GM21529 (cell line): ENCODE results near the gene DUS1L.

ENCODE experiments used
- ATAC-seq: cut with Tn5 transposase; IDR thresholded peaks from one replicate; pipeline ENCODE4 v1.9.1; 2021; ENCODE audit not compliant: unreplicated experiment

The DUS1L gene

GRCh38 chr17:82056729-82057621, 8.6 kb downstream of the DUS1L start:
- ATAC-seq = no peak

- no peak for ATAC-seq
Measured at GRCh38 chr17:82055965-82056728, 9.5 kb downstream of the DUS1L start.

- ATAC-seq = no peak
Measured at GRCh38 chr17:82055023-82055964, 10.3 kb downstream of the DUS1L start.

- no peak for ATAC-seq
Measured at GRCh38 chr17:82054351-82055022, 11.1 kb downstream of the DUS1L start.

- no peak for ATAC-seq
Measured at GRCh38 chr17:82053556-82054263, 11.9 kb downstream of the DUS1L start.

- no peak for ATAC-seq
Measured at GRCh38 chr17:82053130-82053529, 12.5 kb downstream of the DUS1L start.

- ATAC-seq = no peak
Measured at GRCh38 chr17:82052638-82053059, 13.0 kb downstream of the DUS1L start.

- peak; percentile 48 for ATAC-seq
Measured at GRCh38 chr17:82051776-82052637, 13.6 kb downstream of the DUS1L start, which contains the start of the genes GPS1 and RFNG. Gene GPS1 (plus strand): TSS chr17:82051898. CDS start chr17:82051932, 34 bp downstream. Gene RFNG (minus strand): TSS chr17:82051811. CDS start chr17:82051766, 45 bp downstream.

GRCh38 chr17:82050761-82051641, 14.6 kb downstream of the DUS1L start:
- peak; percentile 21 for ATAC-seq

GRCh38 chr17:82050152-82050760, 15.3 kb downstream of the DUS1L start:
- no peak for ATAC-seq

GRCh38 chr17:82049521-82049971, 16.1 kb downstream of the DUS1L start:
- ATAC-seq = no peak

GRCh38 chr17:82049106-82049505, 16.5 kb downstream of the DUS1L start:
- no peak for ATAC-seq

GRCh38 chr17:82048571-82048971, 17.0 kb downstream of the DUS1L start:
- ATAC-seq = no peak

GRCh38 chr17:82047914-82048570, 17.6 kb downstream of the DUS1L start:
- ATAC-seq = no peak

GRCh38 chr17:82047379-82047778, 18.2 kb downstream of the DUS1L start:
- ATAC-seq = no peak

GRCh38 chr17:82046903-82047302, 18.7 kb downstream of the DUS1L start:
- ATAC-seq = no peak
